Neuron (in vitro differentiated cells): Measurements from ENCODE around the gene DDX24.

Experiments used
- H2AFZ ChIP-seq: one replicate; pipeline ENCODE4 v1.6.1; 2013; ENCODE audit warnings: low read depth, mild to moderate bottlenecking, inconsistent platforms, low read length, moderate library complexity
- H3K27me3 ChIP-seq: one replicate; pipeline ENCODE4 v1.6.1; 2013; ENCODE audit warnings: low read length; ENCODE audit not compliant: insufficient read depth
- H3K36me3 ChIP-seq: one replicate; pipeline ENCODE4 v1.6.1; 2013; ENCODE audit warnings: low read length; ENCODE audit not compliant: insufficient read depth
- H3K4me1 ChIP-seq: one replicate; pipeline ENCODE4 v1.6.1; 2013; ENCODE audit warnings: low read length; ENCODE audit not compliant: insufficient read depth
- H3K4me3 ChIP-seq: 2 replicates; pipeline ENCODE4 v1.5.1; 2013; ENCODE audit warnings: mild to moderate bottlenecking, low read length, moderate library complexity
- H3K9me3 ChIP-seq: one replicate; pipeline ENCODE4 v1.6.1; 2013; ENCODE audit warnings: low read length

DDX24 gene

GRCh38 chr14:94026173-94026888, 54.7 kb downstream of the DDX24 start, which contains the start of gene OTUB2:
Gene OTUB2 (plus strand): TSS chr14:94026340. CDS start chr14:94026538, 198 bp downstream.
- H3K4me3 ChIP-seq, result peak within 1 kb of the TSS; percentile 52
- H2AFZ ChIP-seq, result peak within 1 kb of the TSS; percentile 78
- H3K9me3 ChIP-seq, result no peaks in the 10 kb centered on the region
- H3K36me3 ChIP-seq, result no peaks in the 10 kb centered on the region
- H3K4me1 ChIP-seq, result peaks cover 11% of the 10 kb centered on the region
- no peaks in the 10 kb centered on the region for H3K27me3 ChIP-seq

- no peaks in the 10 kb centered on the region for H3K9me3 ChIP-seq
These were observed 55.3 kb downstream of the DDX24 start for GRCh38 chr14:94025720-94026119.

GRCh38 chr14:94024549-94024948, 56.5 kb downstream of the DDX24 start:
- Histone ChIP-seq H3K36me3 (no peaks in the 10 kb centered on the region), H2AFZ (no peak overlapping the region), H3K4me1 (peaks cover 11% of the 10 kb centered on the region), H3K9me3 (no peaks in the 10 kb centered on the region), H3K27me3 (no peaks in the 10 kb centered on the region), H3K4me3 (no peak overlapping the region)

More at GRCh38 chr14:94025720-94026119, 55.3 kb downstream of the DDX24 start:
- H3K36me3 ChIP-seq, result no peaks in the 10 kb centered on the region
- H3K4me3 ChIP-seq, result peak overlapping the region; percentile 52
- peak overlapping the region; percentile 43 for H2AFZ ChIP-seq
- H3K27me3 ChIP-seq, result no peaks in the 10 kb centered on the region
- H3K4me1 ChIP-seq, result peaks cover 11% of the 10 kb centered on the region

DNA sequence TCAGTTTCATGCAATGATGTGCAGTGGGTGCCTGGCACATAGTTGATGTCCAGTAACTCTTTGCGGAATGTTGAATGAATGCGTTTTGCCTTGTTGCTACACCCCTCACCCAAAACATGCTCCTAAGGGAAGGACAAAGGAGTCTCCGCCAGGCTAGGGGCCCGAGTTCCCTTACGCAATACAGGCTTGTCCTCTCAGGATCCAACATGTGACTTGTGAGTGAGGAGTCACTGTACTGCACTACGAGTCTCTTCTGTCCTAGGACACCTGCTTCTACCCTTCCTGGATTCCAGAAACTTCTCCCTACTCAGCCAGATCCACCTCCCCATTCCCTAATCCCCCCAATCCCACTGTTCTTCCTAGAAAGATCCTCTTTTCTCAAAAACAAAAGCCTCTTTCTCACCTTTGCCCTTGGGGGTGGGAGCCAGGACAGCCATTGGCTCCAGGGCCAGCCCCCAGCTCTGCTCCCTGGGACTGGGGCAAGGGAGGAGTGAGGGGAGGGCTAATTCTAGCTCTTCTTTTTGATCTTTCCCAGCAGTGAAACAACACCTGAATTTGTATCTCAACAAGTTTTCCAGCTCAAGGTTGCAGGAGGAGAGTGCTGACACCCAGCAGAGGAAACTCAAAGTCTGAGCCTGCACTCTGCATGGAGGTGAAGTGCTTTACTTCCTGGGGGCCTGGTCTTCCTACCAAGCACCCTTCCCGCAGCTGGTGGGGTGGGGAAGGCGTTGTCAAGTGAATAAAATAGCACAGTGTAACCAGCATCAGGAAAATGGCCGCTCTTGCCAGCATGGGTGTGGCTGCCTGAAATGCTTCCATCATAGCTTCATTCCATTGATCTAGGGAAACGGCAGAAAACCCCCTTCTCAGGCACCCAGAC, 58.2 kb downstream of the DDX24 start:
- no peak overlapping the region for H2AFZ ChIP-seq
- H3K27me3 ChIP-seq, result peaks cover 3% of the 10 kb centered on the region
- no peaks in the 10 kb centered on the region for H3K9me3 ChIP-seq
- no peak overlapping the region for H3K4me3 ChIP-seq
- H3K4me1 ChIP-seq, result peaks cover 11% of the 10 kb centered on the region
- H3K36me3 ChIP-seq, result no peaks in the 10 kb centered on the region

DNA sequence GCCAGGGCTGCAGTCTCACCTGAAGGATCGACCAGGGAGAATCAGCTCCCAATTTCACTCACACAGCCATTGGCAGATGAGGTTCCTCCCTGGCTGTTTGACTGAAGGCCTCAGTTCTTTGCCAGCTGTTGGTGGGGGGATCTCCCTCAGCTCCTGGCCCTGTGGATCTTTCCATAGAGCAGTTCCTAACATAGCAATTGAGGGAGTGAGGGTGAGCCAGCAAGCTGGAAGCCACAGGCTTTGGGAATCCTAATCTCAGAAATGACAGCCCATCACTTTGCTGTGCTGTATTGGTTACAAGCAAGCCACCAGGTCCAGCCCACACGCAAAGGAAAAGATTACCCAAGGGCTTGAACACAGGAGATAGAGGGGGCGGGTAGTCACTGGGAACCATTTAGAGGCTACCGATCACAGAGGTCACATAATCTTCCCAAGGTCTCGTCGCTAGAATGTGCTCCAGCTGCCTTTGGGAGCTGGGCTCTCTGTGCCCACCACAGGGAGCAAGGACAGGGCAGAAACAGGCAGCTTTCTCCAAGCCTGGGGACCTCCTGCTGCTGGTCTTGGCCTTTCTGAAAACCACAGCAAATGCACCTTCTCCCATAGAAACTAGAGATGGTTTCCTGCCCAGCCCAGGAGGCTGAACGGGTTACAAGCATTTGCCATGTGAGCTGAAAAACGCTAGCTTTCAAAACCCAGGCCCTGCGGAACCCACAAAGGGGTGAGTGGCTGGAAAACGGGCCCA, 59.4 kb downstream of the DDX24 start:
- H3K27me3 ChIP-seq, result peaks cover 3% of the 10 kb centered on the region
- peaks cover 11% of the 10 kb centered on the region for H3K4me1 ChIP-seq
- H2AFZ ChIP-seq, result no peak overlapping the region
- H3K4me3 ChIP-seq, result no peak overlapping the region
- H3K36me3 ChIP-seq, result no peaks in the 10 kb centered on the region
- H3K9me3 ChIP-seq, result no peaks in the 10 kb centered on the region

DNA sequence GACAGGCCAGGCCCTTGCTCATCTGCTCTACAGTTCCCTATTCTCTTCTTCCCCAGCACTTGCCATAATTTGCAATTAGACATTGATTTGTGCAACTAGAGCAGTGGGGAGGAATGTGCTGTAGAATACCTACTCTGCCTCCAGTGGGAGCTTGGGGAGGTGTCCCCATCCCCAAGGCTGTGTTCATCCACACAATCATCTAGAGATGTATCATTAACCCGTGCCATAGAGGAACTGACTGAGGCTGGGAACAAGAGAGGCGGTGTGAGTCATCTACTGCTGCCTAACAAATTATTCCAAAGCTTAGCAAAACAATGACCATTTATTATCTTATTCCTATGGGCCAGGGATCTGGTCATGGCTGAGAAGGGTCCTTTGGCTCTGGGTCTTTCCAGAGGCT, 60.0 kb downstream of the DDX24 start:
- Histone ChIP-seq H2AFZ (no peak overlapping the region), H3K4me1 (peaks cover 11% of the 10 kb centered on the region), H3K27me3 (peaks cover 3% of the 10 kb centered on the region), H3K4me3 (no peak overlapping the region), H3K36me3 (no peaks in the 10 kb centered on the region), H3K9me3 (no peaks in the 10 kb centered on the region)

- H3K4me3 ChIP-seq, result no peak overlapping the region
- H2AFZ ChIP-seq, result no peak overlapping the region
- H3K27me3 ChIP-seq, result peaks cover 8% of the 10 kb centered on the region
These were observed 60.7 kb downstream of the DDX24 start for GRCh38 chr14:94020267-94020666.

DNA sequence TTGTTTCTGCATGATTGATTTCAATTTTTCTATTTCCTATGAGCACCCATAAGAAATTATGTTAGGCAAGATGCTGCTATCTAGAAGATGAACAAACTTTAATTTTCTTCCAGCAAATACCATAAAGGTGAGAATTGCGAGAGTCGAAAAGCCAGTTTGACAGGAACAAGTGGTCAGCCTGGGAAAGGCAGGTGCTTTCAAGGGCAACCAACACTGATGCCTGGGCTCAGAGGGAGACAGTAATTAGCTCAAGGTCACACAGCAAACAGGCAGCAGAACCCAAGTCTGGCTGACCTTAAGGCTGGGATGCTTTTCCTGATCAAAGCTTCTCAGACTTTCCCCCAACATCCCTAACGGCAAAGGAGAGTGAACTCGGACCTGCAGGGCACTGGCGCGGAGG, 61.7 kb downstream of the DDX24 start:
- Histone ChIP-seq H3K36me3 (no peaks in the 10 kb centered on the region), H3K27me3 (peaks cover 9% of the 10 kb centered on the region), H3K4me3 (no peak overlapping the region), H2AFZ (no peak overlapping the region), H3K4me1 (peaks cover 11% of the 10 kb centered on the region), H3K9me3 (peaks cover 2% of the 10 kb centered on the region)

More at GRCh38 chr14:94020267-94020666, 60.7 kb downstream of the DDX24 start:
- peaks cover 2% of the 10 kb centered on the region for H3K9me3 ChIP-seq
- no peaks in the 10 kb centered on the region for H3K36me3 ChIP-seq
- peaks cover 11% of the 10 kb centered on the region for H3K4me1 ChIP-seq

- no peak overlapping the region for H2AFZ ChIP-seq
- no peaks in the 10 kb centered on the region for H3K36me3 ChIP-seq
- H3K4me3 ChIP-seq, result no peak overlapping the region
- peaks cover 11% of the 10 kb centered on the region for H3K4me1 ChIP-seq
- peaks cover 2% of the 10 kb centered on the region for H3K9me3 ChIP-seq
- peaks cover 9% of the 10 kb centered on the region for H3K27me3 ChIP-seq
These were observed 62.7 kb downstream of the DDX24 start for GRCh38 chr14:94018308-94018707.

GRCh38 chr14:94016446-94016976, 64.5 kb downstream of the DDX24 start:
- Histone ChIP-seq H3K4me1 (no peaks in the 10 kb centered on the region), H2AFZ (no peak overlapping the region), H3K4me3 (no peak overlapping the region), H3K36me3 (no peaks in the 10 kb centered on the region), H3K27me3 (peaks cover 9% of the 10 kb centered on the region), H3K9me3 (peaks cover 2% of the 10 kb centered on the region)

- Histone ChIP-seq H2AFZ (no peak overlapping the region), H3K4me3 (no peak overlapping the region), H3K36me3 (no peaks in the 10 kb centered on the region), H3K9me3 (peaks cover 2% of the 10 kb centered on the region), H3K4me1 (no peaks in the 10 kb centered on the region), H3K27me3 (peaks cover 9% of the 10 kb centered on the region)
These were observed 65.8 kb downstream of the DDX24 start for GRCh38 chr14:94015223-94015622.

DNA sequence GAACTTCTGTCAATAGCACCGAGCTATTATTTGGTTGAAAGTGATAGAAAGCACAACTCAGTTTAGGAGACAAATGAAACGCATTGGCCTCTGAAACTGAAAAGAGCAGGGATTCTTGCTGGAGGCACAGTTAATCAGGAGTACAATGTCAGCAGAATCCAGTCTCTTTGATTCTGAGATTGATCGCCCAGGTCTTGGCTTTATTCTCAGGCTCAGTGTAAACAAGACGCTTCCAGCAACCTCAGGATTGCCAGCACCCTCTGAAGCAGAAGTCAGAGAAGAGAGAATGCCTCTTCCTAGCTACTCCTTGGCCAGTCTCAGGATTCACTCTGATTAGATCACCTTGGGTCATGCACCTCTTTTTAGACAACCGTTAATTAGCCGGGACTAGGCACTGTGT, 66.6 kb downstream of the DDX24 start:
- Histone ChIP-seq H3K27me3 (peaks cover 9% of the 10 kb centered on the region), H3K4me3 (no peak overlapping the region), H3K36me3 (no peaks in the 10 kb centered on the region), H3K4me1 (no peaks in the 10 kb centered on the region), H3K9me3 (peaks cover 2% of the 10 kb centered on the region), H2AFZ (no peak overlapping the region)
